ENCODE data around the gene GTF2A1L.

GTF2A1L gene

GRCh38 chr2:48587560-48587959 lies 30.1 kb upstream of the GTF2A1L start:
- H3K9me3 ChIP-seq (ENCODE audit: severe bottlenecking) = no peaks in the 10 kb centered on the region
- no peak for DNase-seq (ENCODE audit: low spot score)

GRCh38 chr2:48587961-48588360 lies 29.7 kb upstream of the GTF2A1L start:
- ATAC-seq (ENCODE audit: low read depth) (no peak), DNase-seq (ENCODE audit: low spot score) (no peak)
- no peak overlapping the region for H3K27ac ChIP-seq (ENCODE audit: poor library complexity, severe bottlenecking)
- no peaks in the 10 kb centered on the region for H3K36me3 ChIP-seq (ENCODE audit: low read depth)
- H3K9me3 ChIP-seq (ENCODE audit: severe bottlenecking) = no peaks in the 10 kb centered on the region
- H3K27me3 ChIP-seq (ENCODE audit: insufficient read depth, poor library complexity, severe bottlenecking) = no peaks in the 10 kb centered on the region
- H3K4me1 ChIP-seq (ENCODE audit: insufficient read depth, poor library complexity, severe bottlenecking) = no peaks in the 10 kb centered on the region
- no peak for TF ChIP-seq CTCF (IDR thresholded peaks at IDR 0.05; ENCODE audit: poor library complexity, severe bottlenecking)
- H3K4me3 ChIP-seq (ENCODE audit: severe bottlenecking) = no peak overlapping the region

More at GRCh38 chr2:48587560-48587959, 30.1 kb upstream of the GTF2A1L start:
- Histone ChIP-seq H3K27ac (ENCODE audit: poor library complexity, severe bottlenecking) (no peak overlapping the region), H3K4me3 (ENCODE audit: severe bottlenecking) (no peak overlapping the region), H3K4me1 (ENCODE audit: insufficient read depth, poor library complexity, severe bottlenecking) (no peaks in the 10 kb centered on the region), H3K36me3 (ENCODE audit: low read depth) (no peaks in the 10 kb centered on the region), H3K27me3 (ENCODE audit: insufficient read depth, poor library complexity, severe bottlenecking) (no peaks in the 10 kb centered on the region)
- ATAC-seq (ENCODE audit: low read depth) = no peak
- TF ChIP-seq CTCF (IDR thresholded peaks at IDR 0.05; ENCODE audit: poor library complexity, severe bottlenecking) = no peak

GRCh38 chr2:48588745-48589144 lies 28.9 kb upstream of the GTF2A1L start:
- Histone ChIP-seq H3K36me3 (ENCODE audit: low read depth) (no peaks in the 10 kb centered on the region), H3K4me1 (ENCODE audit: insufficient read depth, poor library complexity, severe bottlenecking) (no peaks in the 10 kb centered on the region), H3K4me3 (ENCODE audit: severe bottlenecking) (no peak overlapping the region), H3K9me3 (ENCODE audit: severe bottlenecking) (no peaks in the 10 kb centered on the region), H3K27me3 (ENCODE audit: insufficient read depth, poor library complexity, severe bottlenecking) (no peaks in the 10 kb centered on the region), H3K27ac (ENCODE audit: poor library complexity, severe bottlenecking) (no peak overlapping the region)
- DNase-seq (ENCODE audit: low spot score) (no peak), ATAC-seq (ENCODE audit: low read depth) (no peak)
- TF ChIP-seq CTCF (IDR thresholded peaks at IDR 0.05; ENCODE audit: poor library complexity, severe bottlenecking) = no peak

GRCh38 chr2:48589170-48589767 lies 28.4 kb upstream of the GTF2A1L start:
- ATAC-seq (ENCODE audit: low read depth) (0 out of 3 replicates have a peak, but pooled peaks have one; percentile 35), DNase-seq (ENCODE audit: low spot score) (no peak)
- TF ChIP-seq CTCF (IDR thresholded peaks at IDR 0.05; ENCODE audit: poor library complexity, severe bottlenecking) = peak; percentile 86
- H3K4me3 ChIP-seq (ENCODE audit: severe bottlenecking) = no peak overlapping the region
- no peaks in the 10 kb centered on the region for H3K4me1 ChIP-seq (ENCODE audit: insufficient read depth, poor library complexity, severe bottlenecking)
- no peaks in the 10 kb centered on the region for H3K27me3 ChIP-seq (ENCODE audit: insufficient read depth, poor library complexity, severe bottlenecking)
- H3K36me3 ChIP-seq (ENCODE audit: low read depth) = no peaks in the 10 kb centered on the region
- H3K27ac ChIP-seq (ENCODE audit: poor library complexity, severe bottlenecking) = no peak overlapping the region
- no peaks in the 10 kb centered on the region for H3K9me3 ChIP-seq (ENCODE audit: severe bottlenecking)

- Histone ChIP-seq H3K9me3 (ENCODE audit: severe bottlenecking) (no peaks in the 10 kb centered on the region), H3K27ac (ENCODE audit: poor library complexity, severe bottlenecking) (no peak overlapping the region), H3K4me1 (ENCODE audit: insufficient read depth, poor library complexity, severe bottlenecking) (no peaks in the 10 kb centered on the region), H3K36me3 (ENCODE audit: low read depth) (no peaks in the 10 kb centered on the region), H3K4me3 (ENCODE audit: severe bottlenecking) (no peak overlapping the region), H3K27me3 (ENCODE audit: insufficient read depth, poor library complexity, severe bottlenecking) (no peaks in the 10 kb centered on the region)
- DNase-seq (ENCODE audit: low spot score) (no peak), ATAC-seq (ENCODE audit: low read depth) (no peak)
- no peak for TF ChIP-seq CTCF (IDR thresholded peaks at IDR 0.05; ENCODE audit: poor library complexity, severe bottlenecking)
These were observed 27.6 kb upstream of the GTF2A1L start for GRCh38 chr2:48590017-48590416.

All from RWPE2 (cell line).